Kidney capillary endothelial cell (primary cell): ENCODE results near the gene KRT31.
"Not testable (repeated sequence)": the region's sequence is repeated elsewhere in the genome, so short reads cannot be mapped to it uniquely, and the experiment has no call there.

Experiments
- DNase-seq: peaks from one replicate; pipeline ENCODE4 v3.0.0-alpha.2; 2018; ENCODE audit warnings: low spot score

The KRT31 gene

GRCh38 chr17:41417576-41418015, 20.2 kb upstream of the KRT31 start:
- DNase-seq, result no peak

- DNase-seq, result no peak
Measured at GRCh38 chr17:41417127-41417526, 19.7 kb upstream of the KRT31 start.

GRCh38 chr17:41416479-41416878, 19.1 kb upstream of the KRT31 start:
- no peak for DNase-seq

GRCh38 chr17:41415833-41416335, 18.5 kb upstream of the KRT31 start:
- no peak for DNase-seq

GRCh38 chr17:41415411-41415810, 18.0 kb upstream of the KRT31 start:
- no peak for DNase-seq

GRCh38 chr17:41413982-41414381, 16.6 kb upstream of the KRT31 start:
- no peak for DNase-seq

- no peak for DNase-seq
Measured at GRCh38 chr17:41413353-41413957, 16.0 kb upstream of the KRT31 start.

GRCh38 chr17:41411072-41411840, 13.8 kb upstream of the KRT31 start:
- DNase-seq, result no peak

- no peak for DNase-seq
Measured at GRCh38 chr17:41407226-41407625, 9.8 kb upstream of the KRT31 start.

GRCh38 chr17:41406205-41406604, 8.8 kb upstream of the KRT31 start:
- DNase-seq, result no peak

GRCh38 chr17:41404024-41404671, 6.7 kb upstream of the KRT31 start:
- peak; percentile 80 for DNase-seq

GRCh38 chr17:41403404-41404023, 6.1 kb upstream of the KRT31 start:
- DNase-seq, result peak; percentile 26

- no peak for DNase-seq
Measured at GRCh38 chr17:41402161-41402560, 4.8 kb upstream of the KRT31 start.

- DNase-seq, result no peak
Measured at GRCh38 chr17:41396340-41396739, 1.1 kb downstream of the KRT31 start.

- DNase-seq, result no peak
Measured at GRCh38 chr17:41395611-41396010, 1.8 kb downstream of the KRT31 start.

GRCh38 chr17:41395044-41395443, 2.4 kb downstream of the KRT31 start:
- not testable (repeated sequence) for DNase-seq

- no peak for DNase-seq
Measured at GRCh38 chr17:41394254-41394996, 3.0 kb downstream of the KRT31 start.

- no peak for DNase-seq
Measured at GRCh38 chr17:41393826-41394225, 3.6 kb downstream of the KRT31 start.

- DNase-seq, result no peak
Measured at GRCh38 chr17:41393294-41393693, 4.1 kb downstream of the KRT31 start.

GRCh38 chr17:41392278-41392677, 5.1 kb downstream of the KRT31 start:
- DNase-seq, result peak; percentile 40

GRCh38 chr17:41391535-41391934, 5.9 kb downstream of the KRT31 start:
- DNase-seq, result no peak

- DNase-seq, result no peak
Measured at GRCh38 chr17:41390411-41390938, 6.9 kb downstream of the KRT31 start.
